GM18499 (cell line): Measurements from ENCODE around the gene MT3.

ENCODE experiments used
- ATAC-seq: cut with Tn5 transposase; IDR thresholded peaks from one replicate; pipeline ENCODE4 v1.9.1; 2021; ENCODE audit warnings: moderate number of reproducible peaks; ENCODE audit not compliant: insufficient read depth, unreplicated experiment

MT3 gene

GRCh38 chr16:56589141-56590039, at the start of gene MT3:
Gene MT3 (plus strand): TSS chr16:56589528. CDS start chr16:56589591, 63 bp downstream.
- no peak for ATAC-seq

DNA sequence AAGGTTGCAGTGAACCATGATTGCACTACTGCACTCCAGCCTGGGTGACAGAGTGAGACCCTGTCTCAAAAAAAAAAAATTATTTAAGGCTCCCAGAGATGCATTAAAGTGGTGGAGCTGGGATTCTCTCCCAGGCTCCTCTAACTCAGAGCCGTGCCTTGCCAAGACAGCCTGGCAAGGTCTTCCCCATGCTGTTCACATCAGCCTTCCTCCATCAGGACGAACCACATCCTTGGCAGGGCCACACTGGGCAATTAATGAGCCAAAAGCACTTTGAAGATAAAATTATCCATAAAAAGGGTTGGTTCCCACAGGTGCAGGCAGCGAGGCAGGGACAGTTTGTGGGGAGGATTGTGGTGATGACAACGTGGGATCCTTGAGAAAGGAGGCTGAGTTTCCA, 49.7 kb upstream of the MT3 start:
- no peak for ATAC-seq

DNA sequence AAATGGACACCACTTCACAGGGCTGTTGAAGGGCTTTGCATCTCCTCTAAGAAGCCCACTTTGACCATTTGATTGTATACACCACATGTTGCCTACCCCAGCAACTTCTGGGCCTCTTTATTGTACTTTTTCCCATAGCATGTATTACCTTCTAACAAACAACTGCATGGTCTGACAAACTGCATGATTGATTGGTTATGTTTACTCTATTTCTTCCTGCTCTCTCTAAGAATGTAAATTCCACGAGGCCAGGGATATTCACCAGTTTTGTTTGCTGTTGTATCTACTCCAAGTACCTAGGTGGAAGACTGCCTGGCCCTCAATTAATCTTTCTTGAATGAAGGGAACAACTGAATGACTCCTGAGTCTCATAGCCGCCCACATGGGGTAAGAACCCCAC, 47.3 kb upstream of the MT3 start:
- no peak for ATAC-seq

- ATAC-seq: no peak
Measured at GRCh38 chr16:56547120-56547948, 42.0 kb upstream of the MT3 start.

- ATAC-seq: no peak
Measured at GRCh38 chr16:56547949-56548567, 41.3 kb upstream of the MT3 start.

DNA sequence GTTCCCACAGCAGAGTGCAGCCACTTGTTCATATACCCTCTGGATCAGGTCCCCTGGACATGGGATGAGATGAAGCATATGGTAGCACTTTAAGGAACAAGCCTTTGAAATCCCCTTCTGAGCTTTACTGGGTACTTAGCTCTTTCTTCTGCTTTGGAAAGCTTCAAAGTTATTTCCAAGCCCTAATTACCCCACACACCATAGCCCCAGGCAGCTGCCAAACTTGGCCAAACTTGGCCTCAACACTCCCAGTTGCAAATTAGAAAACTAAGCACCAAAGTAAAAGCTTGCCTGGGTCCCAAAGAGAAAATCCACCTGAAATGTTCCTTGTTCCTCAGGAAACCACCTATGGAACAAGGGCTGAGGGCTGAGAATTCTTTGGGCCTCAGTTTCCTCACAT, 40.2 kb upstream of the MT3 start:
- no peak for ATAC-seq

- ATAC-seq: no peak
Measured at GRCh38 chr16:56549744-56550385, 39.5 kb upstream of the MT3 start.

GRCh38 chr16:56551796-56552738, 37.3 kb upstream of the MT3 start:
- no peak for ATAC-seq

DNA sequence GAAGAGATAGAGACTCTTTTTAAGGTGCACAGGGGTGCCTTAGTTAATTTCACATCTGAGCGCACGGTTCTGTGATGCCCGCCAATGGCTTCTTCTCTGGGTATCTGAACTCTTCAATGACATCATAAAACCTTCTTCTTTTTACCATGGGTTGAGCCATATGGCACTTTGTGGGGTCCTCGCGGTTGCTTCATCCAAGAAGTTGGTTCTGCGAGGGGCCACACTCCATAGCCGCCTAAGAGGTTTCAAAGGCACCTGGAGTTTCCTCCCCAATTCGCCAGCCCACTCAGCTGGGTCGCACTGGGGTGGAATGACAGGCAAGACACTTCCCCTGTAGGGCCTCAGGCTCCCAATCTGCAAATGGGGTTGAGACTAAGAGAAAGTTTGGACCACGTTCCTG, 34.9 kb upstream of the MT3 start:
- no peak for ATAC-seq

GRCh38 chr16:56558024-56558747, 31.1 kb upstream of the MT3 start:
- ATAC-seq: no peak

GRCh38 chr16:56559109-56559508, 30.2 kb upstream of the MT3 start:
- ATAC-seq: no peak

- no peak for ATAC-seq
Measured at GRCh38 chr16:56560447-56560846, 28.9 kb upstream of the MT3 start.

- no peak for ATAC-seq
Measured at GRCh38 chr16:56561126-56561525, 28.2 kb upstream of the MT3 start.

DNA sequence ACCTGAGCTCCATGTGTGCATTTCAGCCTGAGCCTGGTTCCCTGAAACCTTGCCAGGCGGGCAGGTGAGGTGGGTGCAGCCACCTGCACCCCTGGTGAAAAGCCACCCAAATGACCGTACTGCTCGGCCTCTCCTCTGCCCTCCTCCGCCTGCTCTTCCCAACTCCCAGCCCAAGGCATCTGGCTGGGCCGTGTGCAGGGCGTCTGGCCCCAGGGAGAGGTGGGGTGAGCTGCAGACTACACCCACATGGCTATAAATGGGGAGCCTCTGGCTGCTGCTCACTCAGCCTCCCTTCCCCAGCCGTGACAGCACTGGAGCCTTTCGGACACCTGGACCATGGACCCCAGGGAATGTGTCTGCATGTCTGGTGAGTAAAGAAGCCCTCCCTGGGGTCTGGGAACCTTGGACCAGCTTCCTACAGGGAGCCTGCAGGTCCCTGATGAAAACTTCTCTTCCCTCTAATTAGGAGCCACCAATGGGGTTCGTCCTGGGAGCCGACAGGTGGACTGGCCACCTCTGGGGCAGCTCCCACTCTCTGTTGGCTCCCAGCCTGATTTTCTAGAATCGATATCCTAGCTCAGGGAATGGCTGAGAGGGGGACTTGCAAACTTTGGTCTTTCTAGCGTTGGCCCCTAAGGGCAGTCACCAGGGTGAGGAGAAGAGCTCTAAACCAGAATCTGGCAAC, 24.4 kb upstream of the MT3 start, which contains the start of gene MT4:
MT4 (plus strand) TSS at position 281 of the 685 bp plus-strand sequence; CDS start at position 337, 56 bp downstream.
- ATAC-seq: no peak

- no peak for ATAC-seq
Measured at GRCh38 chr16:56569971-56570370, 19.4 kb upstream of the MT3 start.

- ATAC-seq: no peak
Measured at GRCh38 chr16:56571525-56571924, 17.8 kb upstream of the MT3 start.

- no peak for ATAC-seq
Measured at GRCh38 chr16:56574625-56575024, 14.7 kb upstream of the MT3 start.
